Measurements from ENCODE around the gene MSI2.

DNA sequence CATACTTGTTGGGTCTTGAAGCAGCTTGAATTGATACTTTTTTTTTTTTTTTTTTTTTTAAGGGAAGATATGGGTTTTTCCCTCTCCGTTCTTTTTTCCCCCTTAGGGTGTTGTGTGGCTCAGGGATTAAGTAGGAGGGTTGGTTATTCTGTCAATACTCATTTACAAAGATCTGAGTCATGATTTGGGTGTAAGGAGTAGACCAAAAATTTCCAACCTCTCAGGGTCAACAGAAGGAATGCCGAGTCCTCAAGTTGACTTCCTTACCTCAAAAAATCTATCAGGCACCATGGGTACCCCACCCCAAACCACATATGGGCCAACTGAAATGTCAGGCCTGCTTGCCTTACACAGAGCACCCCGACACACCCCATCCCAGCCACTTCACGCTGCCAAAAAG, 258.3 kb downstream of the MSI2 start:
- TF ChIP-seq POLR2AphosphoS5 (IDR thresholded peaks at IDR 0.05; ENCODE audit: borderline replicate concordance, low read depth, low read length) (no peak), FOXP2 (optimal IDR thresholded peaks at IDR 0.05; ENCODE audit: control extremely low read depth, extremely low read length, insufficient read depth) (no peak), EZH2 (IDR thresholded peaks at IDR 0.05) (no peak)

All from SK-N-MC (cell line).